Measurements from ENCODE around the gene CNBD2.

- TF ChIP-seq CTCF (IDR thresholded peaks at IDR 0.05) (no peak), POLR2A (IDR thresholded peaks at IDR 0.05) (no peak)
Observed at GRCh38 chr20:36051318-36052116, 83.1 kb downstream of the CNBD2 start.

Measured in adrenal gland (tissue), 5 donors.